Placental pericyte (primary cell): ENCODE results near the gene MVK. TPM values are rescaled to one million over a fixed set of nuclear protein-coding genes. Genes with fewer than 3 reads are reported as not detected.

Source experiments
- total RNA-seq: library from RNA; depleted of rRNA; stranded (reverse); fragments of >200 nt; gene quantifications from 2 replicates; pipeline ENCODE4 v1.2.3, GENCODE V29; 2012

MVK gene
- 31.6 and 38.7 TPM in 2 replicates for total RNA-seq

DNA sequence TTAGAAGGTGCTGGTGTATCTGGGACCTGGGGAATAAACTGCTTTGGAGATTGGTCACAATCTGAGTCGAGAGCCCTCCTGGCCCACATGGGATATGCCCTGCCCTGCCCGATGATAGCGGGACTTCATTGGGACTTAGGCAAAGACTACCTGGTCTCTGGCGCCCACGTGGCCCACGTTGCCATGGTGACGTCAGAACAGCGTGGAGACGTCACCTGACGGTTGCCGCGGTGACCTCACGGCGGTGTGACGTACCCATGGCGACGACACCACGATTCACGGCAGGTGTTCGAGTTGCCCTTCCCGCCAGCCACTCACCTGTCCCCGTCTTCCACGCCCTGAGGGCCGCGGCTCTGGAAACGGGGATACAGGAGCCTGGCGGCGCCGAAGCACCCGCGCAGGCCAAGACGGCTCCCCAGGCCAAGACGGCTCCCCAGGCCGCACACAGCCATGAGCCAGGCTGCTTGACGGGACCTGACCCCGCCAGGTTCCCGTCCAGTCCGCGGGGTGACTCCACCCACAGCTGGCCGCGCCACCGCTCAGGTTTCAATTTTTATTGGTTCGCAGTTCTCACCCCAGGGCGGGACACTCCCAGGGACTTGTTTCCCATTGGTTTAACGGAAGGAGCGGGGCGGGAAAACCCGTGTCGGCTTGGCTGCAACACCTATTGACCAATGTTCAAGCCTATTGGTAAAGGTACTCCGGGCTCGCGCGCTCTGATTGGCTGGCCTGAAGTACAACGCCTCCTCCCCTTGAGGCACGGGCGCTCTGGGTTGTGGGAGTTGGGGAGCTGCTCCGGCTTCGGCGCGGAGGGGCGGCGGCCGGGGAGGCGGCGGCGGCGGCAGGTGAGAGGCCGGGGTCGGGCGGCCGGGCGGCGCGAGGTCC is at the start of gene MVK, which contains the start of gene MMAB:
MVK (plus strand) TSS at position 766 of the 885 bp plus-strand sequence. CDS start 1,029 bp downstream, outside the sequence.
MMAB (minus strand) TSS at position 476 of the 885 bp plus-strand sequence; CDS start at position 452, 24 bp downstream.

Other genes starting within 250 kb of the MVK start
- not detected in 2 replicates for gene MYO1H, start 225.9 kb upstream of the MVK start, total RNA-seq
- gene KCTD10, start 96.5 kb upstream of the MVK start, total RNA-seq: 81.6 and 141 TPM in 2 replicates
- 39.8 and 53.7 TPM in 2 replicates for gene UBE3B, start 96.2 kb upstream of the MVK start, total RNA-seq
- gene MMAB, start 290 bp upstream of the MVK start, total RNA-seq: 22.8 and 59.7 TPM in 2 replicates
- 1.3 TPM in 2 replicates for gene FAM222A, start 140.0 kb downstream of the MVK start, total RNA-seq